IMR-90 (cell line): ENCODE data around the gene H6PD. TPM values are rescaled to one million over a fixed set of nuclear protein-coding genes. Genes with fewer than 3 reads are reported as not detected.

Source experiments
- ATAC-seq: fragments of 200-7000 bp; cut with Tn5 transposase; 2 replicates; pipeline ENCODE4 v1.9.1; 2020; ENCODE audit warnings: low read depth, mild to moderate bottlenecking, moderate library complexity
- BruUV-seq: library from RNA; stranded (reverse); fragments of 400-500 nt; replicated peaks from 2 replicates; lab custom pipeline; 2021; lab: Mats Ljungman, UMichigan
- CTCF ChIA-PET: fragments of 300-600 bp; formaldehyde crosslinking; extraction: SDS; loops from one replicate; lab custom pipeline; 2021; ENCODE audit warnings: antibody characterized with exemption; lab: Yijun Ruan, JAX
- POLR2A ChIA-PET: fragments of 300-600 bp; sonication (Branson Sonifier 250); formaldehyde crosslinking; loops from one replicate; lab custom pipeline; 2022; ENCODE audit warnings: antibody characterized with exemption; ENCODE audit not compliant: unreplicated experiment; lab: Charles Lee
- DNase-seq: peaks from one replicate; pipeline ENCODE4 v3.0.0; 2013
- H2AFZ ChIP-seq: replicated peaks from 2 replicates; pipeline ENCODE3; 2013; ENCODE audit warnings: low read length, mild to moderate bottlenecking; ENCODE audit not compliant: poor library complexity
- H2AK5ac ChIP-seq: 2 replicates; pipeline ENCODE4 v1.6.1; 2013; ENCODE audit warnings: low read depth, low read length, inconsistent platforms
- H2AK9ac ChIP-seq: replicated peaks from 2 replicates; pipeline ENCODE3; 2013; ENCODE audit warnings: mild to moderate bottlenecking, low read depth, low read length, moderate library complexity; ENCODE audit not compliant: poor library complexity
- H2BK120ac ChIP-seq: 2 replicates; pipeline ENCODE4 v1.6.1; 2013; ENCODE audit warnings: low read depth, low read length, inconsistent platforms
- H2BK15ac ChIP-seq: 3 replicates; pipeline ENCODE4 v1.6.1; 2013; ENCODE audit warnings: low read depth, low read length, inconsistent platforms
- H2BK20ac ChIP-seq: 2 replicates; pipeline ENCODE4 v1.6.1; 2013; ENCODE audit warnings: low read depth, mild to moderate bottlenecking, inconsistent platforms, low read length, moderate library complexity
- H2BK5ac ChIP-seq: 2 replicates; pipeline ENCODE4 v1.6.1; 2013; ENCODE audit warnings: mild to moderate bottlenecking, low read depth, low read length, inconsistent platforms; ENCODE audit not compliant: poor library complexity, severe bottlenecking
- H3K14ac ChIP-seq: replicated peaks from 2 replicates; pipeline ENCODE4 v1.6.1; 2013; ENCODE audit warnings: low read depth, low read length, inconsistent platforms
- H3K18ac ChIP-seq: 2 replicates; pipeline ENCODE4 v1.6.1; 2013; ENCODE audit warnings: low read depth, low read length, control low read depth
- H3K23ac ChIP-seq: 2 replicates; pipeline ENCODE4 v1.6.1; 2013; ENCODE audit warnings: low read depth, low read length, inconsistent platforms
- H3K27ac ChIP-seq: 2 replicates; pipeline ENCODE4 v1.5.1; 2013; ENCODE audit warnings: mild to moderate bottlenecking, control low read depth, low read length; ENCODE audit not compliant: insufficient read depth
- H3K27me3 ChIP-seq: 2 replicates; pipeline ENCODE4 v1.6.1; 2013; ENCODE audit warnings: low read length; ENCODE audit not compliant: control insufficient read depth, insufficient read depth
- H3K36me3 ChIP-seq: 2 replicates; pipeline ENCODE4 v1.6.1; 2013; ENCODE audit warnings: low read length, mixed read lengths; ENCODE audit not compliant: control insufficient read depth, insufficient read depth
- H3K4ac ChIP-seq: 2 replicates; pipeline ENCODE4 v1.6.1; 2013; ENCODE audit warnings: low read depth, low read length, inconsistent platforms
- H3K4me1 ChIP-seq: 2 replicates; pipeline ENCODE4 v1.6.1; 2013; ENCODE audit warnings: low read length, mixed read lengths; ENCODE audit not compliant: control insufficient read depth, insufficient read depth
- H3K4me2 ChIP-seq: 2 replicates; pipeline ENCODE4 v1.6.1; 2013; ENCODE audit warnings: low read depth, mild to moderate bottlenecking, control low read depth, low read length, moderate library complexity
- H3K4me3 ChIP-seq: 2 replicates; pipeline ENCODE4 v1.5.1; 2013; ENCODE audit warnings: low read depth, mild to moderate bottlenecking, control low read depth, low read length, moderate library complexity; ENCODE audit not compliant: insufficient read depth
- H3K56ac ChIP-seq: 2 replicates; pipeline ENCODE4 v1.6.1; 2013; ENCODE audit warnings: low read length, inconsistent platforms; ENCODE audit not compliant: insufficient read depth; ENCODE audit errors: extremely low read depth
- H3K79me1 ChIP-seq, 2 experiments: 2 replicates each; pipeline ENCODE4 v1.6.1; 2013; ENCODE audit warnings: low read length in 2 of 2, inconsistent platforms in 1 of 2, low read depth in 1 of 2
- H3K9ac ChIP-seq: 2 replicates; pipeline ENCODE4 v1.6.1; 2013; ENCODE audit warnings: low read depth, low read length, control low read depth
- H3K9me1 ChIP-seq: 2 replicates; pipeline ENCODE4 v1.6.1; 2013; ENCODE audit warnings: low read length, inconsistent platforms; ENCODE audit not compliant: insufficient read depth
- H3K9me3 ChIP-seq: 2 replicates; pipeline ENCODE4 v1.6.1; 2013; ENCODE audit warnings: low read length; ENCODE audit not compliant: control insufficient read depth, insufficient read depth
- H4K20me1 ChIP-seq: 2 replicates; pipeline ENCODE4 v1.6.1; 2013; ENCODE audit warnings: low read length, inconsistent platforms; ENCODE audit not compliant: insufficient read depth
- H4K5ac ChIP-seq: 2 replicates; pipeline ENCODE4 v1.6.1; 2013; ENCODE audit warnings: mild to moderate bottlenecking, low read depth, low read length, control low read depth
- H4K8ac ChIP-seq, 2 experiments: 2 replicates each; pipeline ENCODE4 v1.6.1; 2013; ENCODE audit warnings: low read depth in 2 of 2, low read length in 2 of 2, control low read depth in 1 of 2, inconsistent platforms in 1 of 2
- H4K91ac ChIP-seq: 2 replicates; pipeline ENCODE4 v1.6.1; 2013; ENCODE audit warnings: low read depth, low read length, inconsistent platforms; ENCODE audit not compliant: insufficient read depth
- CEBPB ChIP-seq: IDR thresholded peaks from 2 replicates; pipeline ENCODE4 v1.6.1; 2012; ENCODE audit warnings: low read depth, low read length, improper control_type of control experiment
- CTCF ChIP-seq: conservative IDR thresholded peaks from 2 replicates; pipeline ENCODE4 v1.5.1; 2012; ENCODE audit warnings: mild to moderate bottlenecking, low read depth, low read length, improper control_type of control experiment
- ELK1 ChIP-seq: fragments of 150-350 bp; IDR thresholded peaks from 2 replicates; pipeline ENCODE4 v1.6.1; 2016; ENCODE audit warnings: low read depth, mild to moderate bottlenecking, low read length, moderate library complexity, borderline replicate concordance
- FOS ChIP-seq: fragments of 150-350 bp; IDR thresholded peaks from 2 replicates; pipeline ENCODE4 v1.6.1; 2016; ENCODE audit warnings: low read depth, low read length
- MAFK ChIP-seq: IDR thresholded peaks from 2 replicates; pipeline ENCODE4 v1.6.1; 2012; ENCODE audit warnings: low read depth, low read length, improper control_type of control experiment
- MAZ ChIP-seq: IDR thresholded peaks from 2 replicates; pipeline ENCODE4 v1.6.1; 2012; ENCODE audit warnings: low read depth, mild to moderate bottlenecking, low read length, improper control_type of control experiment, moderate library complexity, borderline replicate concordance
- RAD21 ChIP-seq: IDR thresholded peaks from 2 replicates; pipeline ENCODE4 v1.6.1; 2012; ENCODE audit warnings: low read length, improper control_type of control experiment
- RFX5 ChIP-seq: IDR thresholded peaks from 2 replicates; pipeline ENCODE4 v1.8.0; 2012; ENCODE audit warnings: low read depth, mild to moderate bottlenecking, low read length, moderate library complexity
- WGBS, 2 experiments: methylation state at CpG; one replicate each; pipeline versions ENCODE4 v1.1.5 to v1.1.7; 2013; ENCODE audit warnings: missing lambda C conversion rate in 2 of 2; ENCODE audit not compliant: insufficient read length in 1 of 2; ENCODE audit errors: extremely low coverage in 2 of 2; 5-methylcytosine and 5-hydroxymethylcytosine counted together
- dilution Hi-C: fragments of 300-500 bp; cut with HindIII; formaldehyde crosslinking; loops from one replicate; pipeline ENCODE4 v1.14.3; 2018; ENCODE audit warnings: low sequenced_read_pairs; ENCODE audit not compliant: unreplicated experiment
- in situ Hi-C: fragments of 300-500 bp; cut with MboI; formaldehyde crosslinking; loops from 3 replicates; pipeline ENCODE4 v1.14.3; 2019; ENCODE audit warnings: low sequenced_read_pairs, inconsistent platforms, mixed read lengths
- intact Hi-C: fragments of 100-400 bp; cut with micrococcal nuclease; formaldehyde crosslinking; loops from 2 replicates; pipeline ENCODE4 v1.10.0; 2022
- polyA plus RNA-seq, 3 experiments: library from polyadenylated mRNA; depleted of rRNA; stranded (reverse); fragments of >200 nt; gene quantifications; 2 replicates each; pipeline ENCODE4 v1.2.3, GENCODE V29; 2012; ENCODE audit warnings: low replicate concordance in 1 of 3
- total RNA-seq: library from RNA; depleted of rRNA; stranded (reverse); fragments of >200 nt; gene quantifications from 2 replicates; pipeline ENCODE4 v1.2.3, GENCODE V29; 2012

Gene H6PD
- total and polyA plus RNA-seq, 2 of the 4 experiments (the other 2 are of a cell fraction), result 9.3 to 22.1 TPM

GRCh38 chr1:9317072-9317471 lies 82.5 kb downstream of the H6PD start:
- Histone ChIP-seq H3K9me3 (no peaks in the 10 kb centered on the region), H3K4me3 (no peak overlapping the region), H3K56ac (no peak overlapping the region), H2BK120ac (peak overlapping the region; percentile 41), H3K4me1 (peaks cover 49% of the 10 kb centered on the region), H2AFZ (no peak overlapping the region), H4K91ac (peak overlapping the region; percentile 43; the same call in 1 of the 2 replicates), H3K79me1 (peaks cover 38 to 92% of the 10 kb centered on the region in 2 experiments), H3K4ac (peak overlapping the region; percentile 68), H3K36me3 (no peaks in the 10 kb centered on the region; the same call in 1 of the 2 replicates), H2AK5ac (peak overlapping the region; percentile 76), H3K9me1 (peaks cover 67% of the 10 kb centered on the region), H2BK15ac (peak overlapping the region; percentile 36; the same call in 1 of the 3 replicates), H3K27me3 (no peaks in the 10 kb centered on the region), H2BK5ac (no peak overlapping the region), H3K9ac (no peak overlapping the region), H3K18ac (no peak overlapping the region), H3K23ac (peak overlapping the region; percentile 61; the same call in 1 of the 2 replicates), H2BK20ac (peak overlapping the region; percentile 31; the same call in 1 of the 2 replicates), H4K5ac (no peak overlapping the region), H3K27ac (no peak overlapping the region), H3K14ac (0 out of 2 replicates have a peak overlapping the region, but pooled peaks have one; percentile 54), H2AK9ac (peak overlapping the region; percentile 68), H4K20me1 (peaks cover 97% of the 10 kb centered on the region), H4K8ac (peak overlapping the region in 1 of 2 experiments; percentile 39; a peak in 2 of 4 replicates), H3K4me2 (no peak overlapping the region)
- ChIA-PET CTCF (no interaction called here), POLR2A (no interaction called here)
- WGBS, 2 experiments, result no CpG with 5 or more reads among the region's 7 CpGs
- intact Hi-C loops (no loop called here), in situ Hi-C loops (no loop called here), dilution Hi-C loops (no loop called here)
- TF ChIP-seq RAD21, result no peak
- TF ChIP-seq ELK1, result no peak
- TF ChIP-seq CEBPB, result no peak
- TF ChIP-seq CTCF, result no peak
- TF ChIP-seq MAFK, result no peak
- no peak for TF ChIP-seq FOS
- no peak for TF ChIP-seq MAZ
- no peak for TF ChIP-seq RFX5
- ATAC-seq (no peak), DNase-seq (no peak)
- no TSS peak for BruUV-seq
